ENCODE results near the gene PKP2. TPM values are rescaled to one million over a fixed set of nuclear protein-coding genes. Genes with fewer than 3 reads are reported as not detected.

The PKP2 gene
- total and polyA plus RNA-seq, 2 of the 4 experiments (the other 2 are of a cell fraction), result 0.10 to 0.18 TPM

GRCh38 chr12:32926356-32926755 lies 29.8 kb upstream of the PKP2 start:
- no peak overlapping the region for H3K23ac ChIP-seq (ENCODE audit: low read depth, low read length)
- no peak overlapping the region for H2BK15ac ChIP-seq (ENCODE audit: low read depth, low read length)
- no peak overlapping the region for H3K4me2 ChIP-seq (ENCODE audit: low read depth, low read length)
- H3K9me1 ChIP-seq (ENCODE audit: insufficient read depth, low read length), result no peaks in the 10 kb centered on the region
- no peak overlapping the region for H2AK9ac ChIP-seq (replicated peaks; ENCODE audit: low read depth, low read length, poor library complexity)
- no peak overlapping the region for H3K27ac ChIP-seq (ENCODE audit: insufficient read depth, low read length)
- no peak overlapping the region for H2BK20ac ChIP-seq (ENCODE audit: low read depth, low read length)
- BruUV-seq (replicated peaks), result no TSS peak
- no peak for ATAC-seq (ENCODE audit: low read depth)
- H4K91ac ChIP-seq (ENCODE audit: insufficient read depth, low read depth, low read length), result no peak overlapping the region
- no peak overlapping the region for H4K5ac ChIP-seq (ENCODE audit: low read depth, low read length)
- no peak overlapping the region for H3K4me3 ChIP-seq (ENCODE audit: insufficient read depth, low read depth, low read length)
- no peak overlapping the region for H4K8ac ChIP-seq (ENCODE audit: low read depth in 2 of 2, low read length in 2 of 2)
- H4K20me1 ChIP-seq (ENCODE audit: insufficient read depth, low read length), result no peaks in the 10 kb centered on the region
- no peaks in the 10 kb centered on the region for H3K27me3 ChIP-seq (ENCODE audit: control insufficient read depth, insufficient read depth, low read length)
- CTCF ChIA-PET, result no interaction called here
- no peak overlapping the region for H2AFZ ChIP-seq (replicated peaks; ENCODE audit: low read length, poor library complexity)
- H3K4me1 ChIP-seq (ENCODE audit: control insufficient read depth, insufficient read depth, low read length), result no peaks in the 10 kb centered on the region
- H2AK5ac ChIP-seq (ENCODE audit: low read depth, low read length), result no peak overlapping the region
- in situ Hi-C loops (cut with MboI; ENCODE audit: low sequenced_read_pairs) (no loop called here), dilution Hi-C loops (cut with HindIII; ENCODE audit: low sequenced_read_pairs, unreplicated experiment) (no loop called here), intact Hi-C loops (cut with micrococcal nuclease) (no loop called here)
- POLR2A ChIA-PET (ENCODE audit: unreplicated experiment), result no interaction called here
- no peaks in the 10 kb centered on the region for H3K36me3 ChIP-seq (ENCODE audit: control insufficient read depth, insufficient read depth, low read length)
- no CpG with 5 or more reads among the region's 1 CpG for WGBS, 2 experiments (ENCODE audit: extremely low coverage in 2 of 2, insufficient read length in 1 of 2)
- TF ChIP-seq MAZ (IDR thresholded peaks at IDR 0.05; ENCODE audit: borderline replicate concordance, low read depth, low read length) (no peak), MXI1 (IDR thresholded peaks at IDR 0.05; ENCODE audit: borderline replicate concordance, low read depth, low read length) (no peak), FOS (IDR thresholded peaks at IDR 0.05; ENCODE audit: low read depth, low read length) (no peak), CHD1 (IDR thresholded peaks at IDR 0.05; ENCODE audit: low read depth, low read length) (no peak), BHLHE40 (IDR thresholded peaks at IDR 0.05; ENCODE audit: low read depth, low read length) (no peak), CEBPB (IDR thresholded peaks at IDR 0.05; ENCODE audit: low read depth, low read length) (no peak), SMC3 (IDR thresholded peaks at IDR 0.05; ENCODE audit: low read depth, low read length) (no peak)
- no peak for DNase-seq
- H3K9ac ChIP-seq (ENCODE audit: low read depth, low read length), result no peak overlapping the region
- H3K4ac ChIP-seq (ENCODE audit: low read depth, low read length), result no peak overlapping the region
- no peak overlapping the region for H2BK120ac ChIP-seq (ENCODE audit: low read depth, low read length)
- H3K56ac ChIP-seq (ENCODE audit: extremely low read depth, insufficient read depth, low read length), result no peak overlapping the region
- H3K9me3 ChIP-seq (ENCODE audit: control insufficient read depth, insufficient read depth, low read length), result peaks cover 9% of the 10 kb centered on the region; the same call in 1 of the 2 replicates
- H3K18ac ChIP-seq (ENCODE audit: low read depth, low read length), result no peak overlapping the region
- no peak overlapping the region for H3K14ac ChIP-seq (replicated peaks; ENCODE audit: low read depth, low read length)
- no peak overlapping the region for H2BK5ac ChIP-seq (ENCODE audit: low read depth, low read length, poor library complexity, severe bottlenecking)
- no peaks in the 10 kb centered on the region for H3K79me1 ChIP-seq (ENCODE audit: low read depth in 1 of 2, low read length in 2 of 2)
